Mesenchymal stem cell (in vitro differentiated cells and primary cell): ENCODE measurements around the gene SLC1A3.

Source experiments
- DNase-seq: peaks from one replicate; pipeline ENCODE4 v3.0.0-alpha.2; 2013
- H2AFZ ChIP-seq: one replicate; pipeline ENCODE4 v1.6.1; 2013; ENCODE audit warnings: low read depth, mild to moderate bottlenecking, control low read depth, inconsistent platforms, low read length, moderate library complexity
- H2AK5ac ChIP-seq: 2 replicates; pipeline ENCODE4 v1.6.1; 2013; ENCODE audit warnings: low read length, moderate library complexity, mild to moderate bottlenecking, inconsistent platforms; ENCODE audit not compliant: severe bottlenecking
- H2BK120ac ChIP-seq: one replicate; pipeline ENCODE4 v1.6.1; 2013; ENCODE audit warnings: low read depth, mild to moderate bottlenecking, inconsistent platforms, low read length, moderate library complexity
- H2BK12ac ChIP-seq, 2 experiments: one replicate each; pipeline ENCODE4 v1.6.1; 2013; ENCODE audit warnings: inconsistent platforms in 2 of 2, low read length in 2 of 2, mild to moderate bottlenecking in 2 of 2, moderate library complexity in 2 of 2, control low read depth in 1 of 2
- H2BK15ac ChIP-seq: one replicate; pipeline ENCODE4 v1.6.1; 2013; ENCODE audit warnings: mild to moderate bottlenecking, low read depth, inconsistent platforms; ENCODE audit not compliant: poor library complexity, severe bottlenecking
- H2BK5ac ChIP-seq: 2 replicates; pipeline ENCODE4 v1.6.1; 2013; ENCODE audit warnings: low read depth, mild to moderate bottlenecking, low read length, control low read depth, inconsistent platforms; ENCODE audit not compliant: poor library complexity, severe bottlenecking
- H3K14ac ChIP-seq, 2 experiments: one replicate each; pipeline ENCODE4 v1.6.1; 2013; ENCODE audit warnings: inconsistent platforms in 2 of 2, low read length in 2 of 2, control low read depth in 1 of 2, mild to moderate bottlenecking in 1 of 2, moderate library complexity in 1 of 2
- H3K18ac ChIP-seq, 2 experiments: one replicate each; pipeline ENCODE4 v1.6.1; 2013; ENCODE audit warnings: inconsistent platforms in 2 of 2, low read length in 2 of 2, control low read depth in 1 of 2, low read depth in 1 of 2, mild to moderate bottlenecking in 1 of 2
- H3K23ac ChIP-seq, 2 experiments: one replicate each; pipeline ENCODE4 v1.6.1; 2013; ENCODE audit warnings: inconsistent platforms in 2 of 2, low read length in 2 of 2, mild to moderate bottlenecking in 2 of 2, moderate library complexity in 2 of 2, control low read depth in 1 of 2
- H3K27ac ChIP-seq: 2 replicates; pipeline ENCODE4 v1.5.1; 2013; ENCODE audit warnings: mild to moderate bottlenecking, moderate library complexity, low read length, control low read depth, inconsistent platforms; ENCODE audit not compliant: poor library complexity, severe bottlenecking
- H3K27me3 ChIP-seq, 2 experiments: 2 replicates each; pipeline versions ENCODE4 v1.6.1 to v1.7.0; 2013; ENCODE audit warnings: low read length in 2 of 2, mild to moderate bottlenecking in 2 of 2, moderate library complexity in 2 of 2, control low read depth in 1 of 2, inconsistent platforms in 1 of 2; ENCODE audit not compliant: control insufficient read depth in 1 of 2, insufficient read depth in 1 of 2
- H3K36me3 ChIP-seq, 2 experiments: 2 replicates each; pipeline versions ENCODE4 v1.6.1 to v1.7.0; 2013; ENCODE audit warnings: low read length in 2 of 2, control low read depth in 1 of 2, inconsistent platforms in 1 of 2, low read depth in 1 of 2, mild to moderate bottlenecking in 1 of 2; ENCODE audit not compliant: insufficient read depth in 2 of 2, control insufficient read depth in 1 of 2
- H3K4ac ChIP-seq, 2 experiments: one replicate each; pipeline ENCODE4 v1.6.1; 2013; ENCODE audit warnings: inconsistent platforms in 2 of 2, low read length in 2 of 2, mild to moderate bottlenecking in 2 of 2, moderate library complexity in 2 of 2, control low read depth in 1 of 2, low read depth in 1 of 2
- H3K4me1 ChIP-seq: 2 replicates; pipeline ENCODE4 v1.6.1; 2013; ENCODE audit warnings: low read depth, low read length, control low read depth; ENCODE audit not compliant: control insufficient read depth, insufficient read depth
- H3K4me2 ChIP-seq: 2 replicates; pipeline ENCODE4 v1.6.1; 2013; ENCODE audit warnings: low read length, mild to moderate bottlenecking, inconsistent platforms; ENCODE audit not compliant: poor library complexity, severe bottlenecking
- H3K4me3 ChIP-seq, 2 experiments: 2 replicates each; pipeline versions ENCODE4 v1.5.1 to v1.7.0; 2013; ENCODE audit warnings: low read length in 2 of 2, mild to moderate bottlenecking in 2 of 2, control low read depth in 1 of 2, low read depth in 1 of 2; ENCODE audit not compliant: insufficient read depth in 1 of 2
- H3K79me1 ChIP-seq: replicated peaks from 2 replicates; pipeline ENCODE4 v1.6.1; 2013; ENCODE audit warnings: mild to moderate bottlenecking, control low read depth, low read length, inconsistent platforms; ENCODE audit not compliant: poor library complexity, severe bottlenecking
- H3K9ac ChIP-seq: 2 replicates; pipeline ENCODE4 v1.7.0; 2013; ENCODE audit warnings: mild to moderate bottlenecking, low read length, moderate library complexity
- H3K9me3 ChIP-seq: 2 replicates; pipeline ENCODE4 v1.7.0; 2013; ENCODE audit warnings: mild to moderate bottlenecking, low read length; ENCODE audit not compliant: control insufficient read depth
- H4K8ac ChIP-seq: one replicate; pipeline ENCODE4 v1.6.1; 2013; ENCODE audit warnings: inconsistent platforms, mild to moderate bottlenecking, low read length, moderate library complexity
- H4K91ac ChIP-seq: one replicate; pipeline ENCODE4 v1.6.1; 2013; ENCODE audit warnings: mild to moderate bottlenecking, low read length, inconsistent platforms
- WGBS: methylation state at CpG from one replicate; pipeline ENCODE4 v1.1.7; 2013; ENCODE audit warnings: mixed read lengths; 5-methylcytosine and 5-hydroxymethylcytosine counted together

The SLC1A3 gene

DNA sequence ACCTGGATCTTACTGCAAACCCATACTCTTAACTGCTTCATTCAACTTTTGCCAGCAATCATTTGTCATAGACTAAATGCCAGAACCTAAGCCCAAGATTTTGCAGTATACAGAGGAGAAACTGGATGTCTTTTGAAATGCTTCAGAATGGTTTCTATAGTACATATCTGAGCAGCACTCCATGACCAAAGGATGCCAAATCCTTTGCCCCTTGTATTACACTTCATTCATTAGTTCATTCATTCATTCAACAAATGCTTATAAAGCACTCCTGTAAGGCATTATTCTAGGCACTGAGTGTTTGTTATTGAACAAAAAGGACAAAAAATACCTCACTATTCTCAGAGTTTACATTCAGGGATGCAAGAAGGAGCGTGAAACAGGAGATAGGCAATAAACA lies 119.9 kb downstream of the SLC1A3 start:
- Histone ChIP-seq H2BK120ac (no peak overlapping the region), H3K14ac (no peak overlapping the region), H2AK5ac (no peak overlapping the region), H3K9ac (no peak overlapping the region), H3K4ac (no peak overlapping the region), H4K8ac (no peak overlapping the region), H4K91ac (no peak overlapping the region), H3K18ac (no peak overlapping the region), H2AFZ (no peak overlapping the region), H3K23ac (no peak overlapping the region), H3K27me3 (peaks cover 19 to 29% of the 10 kb centered on the region in 2 experiments), H3K27ac (no peak overlapping the region), H3K36me3 (no peaks in the 10 kb centered on the region), H3K4me3 (no peak overlapping the region), H2BK15ac (no peak overlapping the region), H3K4me2 (no peak overlapping the region), H3K79me1 (no peaks in the 10 kb centered on the region), H2BK5ac (no peak overlapping the region), H2BK12ac (no peak overlapping the region), H3K9me3 (no peaks in the 10 kb centered on the region), H3K4me1 (no peaks in the 10 kb centered on the region)
- WGBS: 86% methylated on average over 1 of the region's 1 CpG
- DNase-seq: no peak

DNA sequence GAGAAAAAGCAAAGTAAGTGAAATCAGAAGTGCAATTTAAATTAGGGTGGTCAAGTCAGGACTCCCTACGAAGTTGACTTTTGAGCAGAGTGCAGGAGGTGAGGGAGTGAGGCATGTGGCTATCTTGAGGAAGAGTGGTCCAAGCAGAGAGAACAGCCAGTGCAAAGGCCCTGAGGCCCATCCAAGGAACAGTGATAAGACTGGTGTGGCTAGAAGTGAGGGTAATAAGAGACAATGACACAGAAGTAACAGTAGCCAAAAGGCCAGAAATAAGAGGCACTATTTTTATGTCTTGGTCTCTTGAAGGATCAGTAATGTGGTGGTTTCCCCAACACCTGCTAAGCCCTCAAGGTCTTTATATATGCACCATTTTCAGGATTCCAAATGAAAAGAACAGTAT lies 120.4 kb downstream of the SLC1A3 start:
- no peak overlapping the region for H4K91ac ChIP-seq

GRCh38 chr5:36728697-36729543 lies 122.5 kb downstream of the SLC1A3 start:
- Histone ChIP-seq H4K8ac (no peak overlapping the region), H3K9me3 (no peaks in the 10 kb centered on the region), H3K36me3 (no peaks in the 10 kb centered on the region), H3K14ac (no peak overlapping the region), H2BK15ac (no peak overlapping the region), H3K4ac (no peak overlapping the region), H2BK120ac (no peak overlapping the region), H3K18ac (no peak overlapping the region), H3K27ac (no peak overlapping the region), H3K23ac (no peak overlapping the region), H3K9ac (peak overlapping the region; percentile 50), H2AFZ (no peak overlapping the region), H3K4me3 (no peak overlapping the region), H3K79me1 (no peaks in the 10 kb centered on the region), H2BK5ac (no peak overlapping the region), H3K4me1 (no peaks in the 10 kb centered on the region), H3K4me2 (no peak overlapping the region), H2AK5ac (no peak overlapping the region), H3K27me3 (peaks cover 9 to 38% of the 10 kb centered on the region in 2 experiments), H2BK12ac (no peak overlapping the region), H4K91ac (no peak overlapping the region)
- WGBS: 0% methylated on average over 3 of the region's 6 CpGs
- peak; percentile 71 for DNase-seq

More for the DNA sequence above, 120.4 kb downstream of the SLC1A3 start:
- no peaks in the 10 kb centered on the region for H3K9me3 ChIP-seq
- no peaks in the 10 kb centered on the region for H3K36me3 ChIP-seq
- DNase-seq: no peak
- H2BK15ac ChIP-seq: no peak overlapping the region
- H3K4me2 ChIP-seq: no peak overlapping the region
- no peak overlapping the region for H2BK120ac ChIP-seq
- peaks cover 14 to 32% of the 10 kb centered on the region in 2 experiments for H3K27me3 ChIP-seq
- no peak overlapping the region for H4K8ac ChIP-seq
- no peak overlapping the region for H3K9ac ChIP-seq
- H3K79me1 ChIP-seq: no peaks in the 10 kb centered on the region
- H3K4me3 ChIP-seq: no peak overlapping the region
- H3K4me1 ChIP-seq: no peaks in the 10 kb centered on the region
- WGBS: 82% methylated on average over 1 of the region's 1 CpG
- H3K23ac ChIP-seq: no peak overlapping the region
- no peak overlapping the region for H2BK5ac ChIP-seq
- H3K4ac ChIP-seq: no peak overlapping the region
- H3K27ac ChIP-seq: no peak overlapping the region
- no peak overlapping the region for H3K18ac ChIP-seq
- H2BK12ac ChIP-seq: no peak overlapping the region
- no peak overlapping the region for H3K14ac ChIP-seq
- no peak overlapping the region for H2AK5ac ChIP-seq
- H2AFZ ChIP-seq: no peak overlapping the region

- Histone ChIP-seq H3K9me3 (no peaks in the 10 kb centered on the region), H3K18ac (no peak overlapping the region), H3K36me3 (no peaks in the 10 kb centered on the region), H3K79me1 (no peaks in the 10 kb centered on the region), H2BK12ac (no peak overlapping the region), H2BK15ac (no peak overlapping the region), H2BK5ac (no peak overlapping the region), H3K23ac (no peak overlapping the region), H4K8ac (no peak overlapping the region), H2BK120ac (no peak overlapping the region), H3K27me3 (peaks cover 15 to 47% of the 10 kb centered on the region in 2 experiments), H4K91ac (no peak overlapping the region), H3K4me3 (no peak overlapping the region), H2AFZ (no peak overlapping the region), H3K4me1 (no peaks in the 10 kb centered on the region), H3K14ac (no peak overlapping the region), H2AK5ac (no peak overlapping the region), H3K9ac (no peak overlapping the region), H3K4me2 (no peak overlapping the region), H3K4ac (peak overlapping the region in 1 of 2 experiments; percentile 2), H3K27ac (no peak overlapping the region)
- DNase-seq: no peak
- 86% methylated on average over 5 of the region's 6 CpGs for WGBS
Observed at GRCh38 chr5:36730537-36731216, 124.3 kb downstream of the SLC1A3 start.
